Measurements from ENCODE around the gene ZDHHC3. TPM values are rescaled to one million over a fixed set of nuclear protein-coding genes. Genes with fewer than 3 reads are reported as not detected.
"Not testable (repeated sequence)": the region's sequence is repeated elsewhere in the genome, so short reads cannot be mapped to it uniquely, and the experiment has no call there.

ZDHHC3 gene
- total RNA-seq, 5 donors from 2014 or later (not counting 1 experiment from before 2014, with no cell fraction given), result 38.8 to 53.9 (median 44.5) TPM

- no CpG with 5 or more reads among the region's 3 CpGs for WGBS (ENCODE audit: insufficient coverage)
- Histone ChIP-seq H3K36me3 (ENCODE audit: control insufficient read depth in 2 of 2, extremely low read depth in 1 of 2, insufficient read depth in 1 of 2, low read length in 1 of 2) (peaks cover 0 to 10% of the 10 kb centered on the region in 2 donors), H3K27ac (ENCODE audit: low read length) (no peak overlapping the region), H3K9me3 (no peaks in the 10 kb centered on the region), H3K4me3 (ENCODE audit: control insufficient read depth in 1 of 2, extremely low read depth in 1 of 2, low read length in 1 of 2) (no peak overlapping the region), H3K27me3 (replicated peaks in 1 of 2; ENCODE audit: control insufficient read depth in 2 of 2, extremely low read depth in 1 of 2, insufficient read depth in 2 of 2, low read length in 1 of 2) (no peaks in the 10 kb centered on the region), H3K4me1 (ENCODE audit: control insufficient read depth in 1 of 2, extremely low read depth in 1 of 2, insufficient read depth in 2 of 2, low read length in 2 of 2) (no peaks in the 10 kb centered on the region)
- ChIA-PET POLR2A (no interaction called here), CTCF (no interaction called here)
- H3K4me3 Mint-ChIP-seq, result no peak overlapping the region
- ATAC-seq (replicated peaks in 1 of 4) (no peak), DNase-seq (no peak)
- peaks cover 35% of the 10 kb centered on the region for H3K36me3 Mint-ChIP-seq
- no peaks in the 10 kb centered on the region for H3K9me3 Mint-ChIP-seq
- peaks cover 17 to 45% (median 28%) of the 10 kb centered on the region in 3 donors for H3K4me1 Mint-ChIP-seq
- H3K27ac Mint-ChIP-seq, result no peak overlapping the region
- H3K27me3 Mint-ChIP-seq, result no peaks in the 10 kb centered on the region
Observed at GRCh38 chr3:44952689-44953088, 23.3 kb downstream of the ZDHHC3 start.

GRCh38 chr3:44950275-44950734 lies 25.7 kb downstream of the ZDHHC3 start:
- no peak for ATAC-seq (replicated peaks in 1 of 4)
- Histone ChIP-seq H3K27me3 (replicated peaks in 1 of 2; ENCODE audit: control insufficient read depth in 2 of 2, extremely low read depth in 1 of 2, insufficient read depth in 2 of 2, low read length in 1 of 2) (no peaks in the 10 kb centered on the region), H3K4me3 (ENCODE audit: control insufficient read depth in 1 of 2, extremely low read depth in 1 of 2, low read length in 1 of 2) (no peak overlapping the region), H3K27ac (ENCODE audit: low read length) (no peak overlapping the region), H3K4me1 (ENCODE audit: control insufficient read depth in 1 of 2, extremely low read depth in 1 of 2, insufficient read depth in 2 of 2, low read length in 2 of 2) (no peaks in the 10 kb centered on the region), H3K36me3 (ENCODE audit: control insufficient read depth in 2 of 2, extremely low read depth in 1 of 2, insufficient read depth in 1 of 2, low read length in 1 of 2) (peaks cover 0 to 12% of the 10 kb centered on the region in 2 donors), H3K9me3 (no peaks in the 10 kb centered on the region)
- H3K4me3 Mint-ChIP-seq, result no peak overlapping the region
- POLR2A ChIA-PET, result interaction anchor here in 1 of 2 donors (0.7 kb wide), 1 partner anchor 11 kb away, joined by 3 read pairs; no protein-coding TSS in a partner anchor
- H3K27ac Mint-ChIP-seq, result no peak overlapping the region
- H3K9me3 Mint-ChIP-seq, result no peaks in the 10 kb centered on the region
- 100% methylated on average over 2 of the region's 2 CpGs for WGBS (ENCODE audit: insufficient coverage)
- no peak for DNase-seq
- H3K36me3 Mint-ChIP-seq, result peaks cover 40% of the 10 kb centered on the region
- CTCF ChIA-PET, result no interaction called here
- no peaks in the 10 kb centered on the region for H3K27me3 Mint-ChIP-seq
- peaks cover 14 to 36% (median 16%) of the 10 kb centered on the region in 3 donors for H3K4me1 Mint-ChIP-seq

GRCh38 chr3:44949770-44950169 lies 26.2 kb downstream of the ZDHHC3 start:
- H3K9me3 ChIP-seq; CTCF ChIA-PET; H3K4me3 Mint-ChIP-seq; H3K4me1 ChIP-seq (ENCODE audit: control insufficient read depth in 1 of 2, extremely low read depth in 1 of 2, insufficient read depth in 2 of 2, low read length in 2 of 2); H3K27me3 ChIP-seq (replicated peaks in 1 of 2; ENCODE audit: control insufficient read depth in 2 of 2, extremely low read depth in 1 of 2, insufficient read depth in 2 of 2, low read length in 1 of 2); H3K9me3 Mint-ChIP-seq; ATAC-seq (replicated peaks in 1 of 4); H3K27ac Mint-ChIP-seq; H3K27me3 Mint-ChIP-seq; H3K4me3 ChIP-seq (ENCODE audit: control insufficient read depth in 1 of 2, extremely low read depth in 1 of 2, low read length in 1 of 2); H3K27ac ChIP-seq (ENCODE audit: low read length); DNase-seq: not testable (repeated sequence)
- POLR2A ChIA-PET, result interaction anchor here in 1 of 2 donors (0.6 kb wide), 1 partner anchor 158 kb away, joined by 8 read pairs; no protein-coding TSS in a partner anchor
- 100% methylated on average over 3 of the region's 4 CpGs for whole genome bisulfite sequencing (ENCODE audit: insufficient coverage)
- peaks cover 0 to 14% of the 10 kb centered on the region in 2 donors for H3K36me3 ChIP-seq (ENCODE audit: control insufficient read depth in 2 of 2, extremely low read depth in 1 of 2, insufficient read depth in 1 of 2, low read length in 1 of 2)
- Mint-ChIP-seq H3K36me3 (peaks cover 45% of the 10 kb centered on the region), H3K4me1 (peaks cover 14 to 35% (median 14%) of the 10 kb centered on the region in 3 donors)

- Histone ChIP-seq H3K4me1 (ENCODE audit: control insufficient read depth in 1 of 2, extremely low read depth in 1 of 2, insufficient read depth in 2 of 2, low read length in 2 of 2) (no peaks in the 10 kb centered on the region), H3K27me3 (replicated peaks in 1 of 2; ENCODE audit: control insufficient read depth in 2 of 2, extremely low read depth in 1 of 2, insufficient read depth in 2 of 2, low read length in 1 of 2) (no peaks in the 10 kb centered on the region), H3K27ac (ENCODE audit: low read length) (no peak overlapping the region), H3K4me3 (ENCODE audit: control insufficient read depth in 1 of 2, extremely low read depth in 1 of 2, low read length in 1 of 2) (no peak overlapping the region), H3K9me3 (no peaks in the 10 kb centered on the region), H3K36me3 (ENCODE audit: control insufficient read depth in 2 of 2, extremely low read depth in 1 of 2, insufficient read depth in 1 of 2, low read length in 1 of 2) (peaks cover 2 to 22% of the 10 kb centered on the region in 2 donors)
- Mint-ChIP-seq H3K27me3 (no peaks in the 10 kb centered on the region), H3K27ac (no peak overlapping the region), H3K36me3 (peaks cover 37% of the 10 kb centered on the region), H3K4me3 (no peak overlapping the region), H3K4me1 (peaks cover 12 to 31% (median 14%) of the 10 kb centered on the region in 3 donors), H3K9me3 (no peaks in the 10 kb centered on the region)
- WGBS (ENCODE audit: insufficient coverage), result 100% methylated on average over 2 of the region's 3 CpGs
- ChIA-PET CTCF (no interaction called here), POLR2A (no interaction called here)
- DNase-seq (no peak), ATAC-seq (replicated peaks in 1 of 4) (no peak)
Observed at GRCh38 chr3:44948239-44948638, 27.7 kb downstream of the ZDHHC3 start.

- POLR2A ChIA-PET, result no interaction called here
- Mint-ChIP-seq H3K36me3 (peaks cover 75% of the 10 kb centered on the region), H3K4me1 (peaks cover 0 to 9% (median 0%) of the 10 kb centered on the region in 3 donors), H3K27me3 (no peaks in the 10 kb centered on the region), H3K4me3 (no peak overlapping the region), H3K27ac (no peak overlapping the region), H3K9me3 (no peaks in the 10 kb centered on the region)
- Histone ChIP-seq H3K4me1 (ENCODE audit: control insufficient read depth in 1 of 2, extremely low read depth in 1 of 2, insufficient read depth in 2 of 2, low read length in 2 of 2) (no peaks in the 10 kb centered on the region), H3K36me3 (ENCODE audit: control insufficient read depth in 2 of 2, extremely low read depth in 1 of 2, insufficient read depth in 1 of 2, low read length in 1 of 2) (peaks cover 6 to 69% of the 10 kb centered on the region in 2 donors), H3K27me3 (replicated peaks in 1 of 2; ENCODE audit: control insufficient read depth in 2 of 2, extremely low read depth in 1 of 2, insufficient read depth in 2 of 2, low read length in 1 of 2) (no peaks in the 10 kb centered on the region), H3K4me3 (ENCODE audit: control insufficient read depth in 1 of 2, extremely low read depth in 1 of 2, low read length in 1 of 2) (no peak overlapping the region), H3K9me3 (no peaks in the 10 kb centered on the region), H3K27ac (ENCODE audit: low read length) (no peak overlapping the region)
- no peak for DNase-seq
- 97% methylated on average over 3 of the region's 9 CpGs for WGBS (ENCODE audit: insufficient coverage)
- ATAC-seq (replicated peaks in 1 of 4), result no peak
- CTCF ChIA-PET, result interaction anchor here in 1 of 2 donors (0.6 kb wide), 1 partner anchor 33 kb away, joined by 6 read pairs; the partner anchor contains the start of genes EXOSC7 and ZDHHC3
Observed at GRCh38 chr3:44942202-44942921, 33.6 kb downstream of the ZDHHC3 start.

- peaks cover 63% of the 10 kb centered on the region for H3K36me3 Mint-ChIP-seq
- POLR2A ChIA-PET, result no interaction called here
Observed at GRCh38 chr3:44939581-44940036, 36.4 kb downstream of the ZDHHC3 start.

More at GRCh38 chr3:44939581-44940036, 36.4 kb downstream of the ZDHHC3 start:
- H3K27me3 Mint-ChIP-seq, result no peaks in the 10 kb centered on the region
- Histone ChIP-seq H3K9me3 (no peaks in the 10 kb centered on the region), H3K27me3 (replicated peaks in 1 of 2; ENCODE audit: control insufficient read depth in 2 of 2, extremely low read depth in 1 of 2, insufficient read depth in 2 of 2, low read length in 1 of 2) (no peaks in the 10 kb centered on the region), H3K4me1 (ENCODE audit: control insufficient read depth in 1 of 2, extremely low read depth in 1 of 2, insufficient read depth in 2 of 2, low read length in 2 of 2) (no peaks in the 10 kb centered on the region), H3K4me3 (ENCODE audit: control insufficient read depth in 1 of 2, extremely low read depth in 1 of 2, low read length in 1 of 2) (no peak overlapping the region), H3K36me3 (ENCODE audit: control insufficient read depth in 2 of 2, extremely low read depth in 1 of 2, insufficient read depth in 1 of 2, low read length in 1 of 2) (peaks cover 6 to 58% of the 10 kb centered on the region in 2 donors), H3K27ac (ENCODE audit: low read length) (no peak overlapping the region)
- CTCF ChIA-PET, result interaction anchor here in 1 of 2 donors (0.5 to 0.6 kb wide), 2 partner anchors 270 to 1535 kb away, joined by 3 to 4 read pairs; no protein-coding TSS in a partner anchor
- no peak overlapping the region for H3K27ac Mint-ChIP-seq
- ATAC-seq (replicated peaks in 1 of 4) (no peak), DNase-seq (no peak)
- peaks cover 9 to 10% (median 10%) of the 10 kb centered on the region in 3 donors for H3K4me1 Mint-ChIP-seq
- no peak overlapping the region for H3K4me3 Mint-ChIP-seq
- WGBS (ENCODE audit: insufficient coverage), result 57% methylated on average over 1 of the region's 6 CpGs
- no peaks in the 10 kb centered on the region for H3K9me3 Mint-ChIP-seq

All from T-cell (primary cell).